Muscle layer of duodenum (tissue), 2 donors: ENCODE results near the gene SLC35B1.
"Not testable (repeated sequence)": the region's sequence is repeated elsewhere in the genome, so short reads cannot be mapped to it uniquely, and the experiment has no call there.

Experiments
- H3K27ac ChIP-seq: one replicate; pipeline ENCODE4 v1.7.0; 2013; ENCODE audit warnings: mild to moderate bottlenecking, low read length
- H3K27me3 ChIP-seq: one replicate; pipeline ENCODE4 v1.7.0; 2013; ENCODE audit warnings: low read depth, mild to moderate bottlenecking, control low read depth, low read length
- H3K36me3 ChIP-seq, 2 donors: one replicate each; pipeline ENCODE4 v1.7.0; 2013; ENCODE audit warnings: low read length in 2 of 2, control low read depth in 1 of 2, mild to moderate bottlenecking in 1 of 2; ENCODE audit not compliant: insufficient read depth in 2 of 2, control insufficient read depth in 1 of 2
- H3K4me1 ChIP-seq, 2 donors: one replicate each; pipeline ENCODE4 v1.7.0; 2013; ENCODE audit warnings: low read length in 2 of 2, mild to moderate bottlenecking in 2 of 2, control low read depth in 1 of 2, moderate library complexity in 1 of 2; ENCODE audit not compliant: insufficient read depth in 2 of 2, control insufficient read depth in 1 of 2
- H3K4me3 ChIP-seq, 2 donors: one replicate each; pipeline ENCODE4 v1.7.0; 2013; ENCODE audit warnings: low read length in 2 of 2, low read depth in 1 of 2, mild to moderate bottlenecking in 1 of 2
- H3K9me3 ChIP-seq, 2 donors: one replicate each; pipeline ENCODE4 v1.7.0; 2013; ENCODE audit warnings: low read length in 2 of 2, control low read depth in 1 of 2, mild to moderate bottlenecking in 1 of 2; ENCODE audit not compliant: control insufficient read depth in 1 of 2
- donor health status: healthy.

The SLC35B1 gene

DNA sequence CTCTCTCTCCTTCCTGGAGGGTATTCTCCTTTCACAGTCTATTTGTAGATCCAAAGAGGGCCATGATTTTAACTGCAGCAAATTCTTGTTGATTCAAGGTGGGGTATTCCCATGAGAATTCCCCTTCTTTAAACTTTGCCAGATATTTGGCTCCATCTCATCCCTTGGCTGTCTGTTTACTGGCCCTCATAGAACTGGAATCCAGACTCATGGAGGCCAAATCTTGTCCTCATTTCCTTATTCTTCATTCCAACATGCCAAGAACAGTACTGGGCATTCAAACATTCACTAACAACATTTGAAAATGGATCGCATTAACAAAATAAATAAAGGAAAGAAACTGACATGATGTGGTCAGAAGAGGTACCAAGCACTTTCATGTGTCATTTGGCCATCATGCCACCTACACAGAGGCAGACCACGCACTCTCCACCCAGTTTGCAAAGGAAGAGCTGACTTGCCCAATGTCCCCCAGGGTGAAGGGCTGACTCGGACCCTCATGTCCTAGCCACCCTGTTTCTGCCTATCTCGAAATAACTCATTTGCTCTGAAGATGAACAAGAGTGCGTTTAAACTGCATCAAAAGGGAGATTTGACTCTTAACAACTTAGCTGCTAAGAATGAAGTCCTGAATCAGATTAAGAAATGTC, 23.1 kb upstream of the SLC35B1 start:
- Histone ChIP-seq H3K9me3 (no peaks in the 10 kb centered on the region), H3K27me3 (no peaks in the 10 kb centered on the region), H3K4me3 (no peak overlapping the region), H3K4me1 (peaks cover 16 to 48% of the 10 kb centered on the region in 2 donors), H3K27ac (peak overlapping the region; percentile 81), H3K36me3 (no peaks in the 10 kb centered on the region)

DNA sequence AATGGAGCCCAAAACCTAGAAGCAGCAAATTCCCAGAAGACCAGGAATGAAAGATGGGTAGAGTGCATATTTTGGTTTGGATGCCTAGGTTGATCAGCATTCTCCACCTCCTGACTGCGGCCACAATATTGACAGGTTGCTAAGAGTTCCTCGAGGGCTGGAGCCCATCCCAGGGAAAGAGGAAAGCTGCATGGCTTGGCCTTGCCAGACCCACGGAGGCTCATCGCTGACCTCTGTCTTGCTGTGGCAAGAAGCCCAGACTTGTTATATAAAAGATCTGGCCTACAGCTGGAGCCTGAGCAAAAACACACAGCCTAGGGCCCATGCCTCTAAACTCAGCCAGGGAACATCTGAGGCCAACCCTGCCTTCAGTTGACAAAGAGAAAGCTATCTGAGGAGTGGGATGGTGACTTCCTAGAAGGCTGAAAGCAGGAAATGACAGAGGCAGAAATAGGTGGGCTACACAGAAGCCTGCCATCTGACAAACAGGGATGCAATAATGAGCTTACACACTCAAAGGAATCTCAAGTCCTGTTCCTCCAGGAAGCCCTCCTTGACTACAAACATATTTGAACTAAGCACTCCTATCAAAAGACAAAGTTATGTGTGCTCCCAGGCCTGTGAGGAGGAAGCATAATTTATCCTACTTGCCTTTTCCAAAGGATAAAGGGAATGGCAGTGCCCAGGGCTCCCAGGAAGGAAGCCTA, 22.5 kb upstream of the SLC35B1 start:
- Histone ChIP-seq H3K36me3 (peaks cover 0 to 4% of the 10 kb centered on the region in 2 donors), H3K27ac (peak overlapping the region; percentile 81), H3K27me3 (no peaks in the 10 kb centered on the region), H3K4me3 (no peak overlapping the region), H3K4me1 (peaks cover 16 to 55% of the 10 kb centered on the region in 2 donors), H3K9me3 (no peaks in the 10 kb centered on the region)

DNA sequence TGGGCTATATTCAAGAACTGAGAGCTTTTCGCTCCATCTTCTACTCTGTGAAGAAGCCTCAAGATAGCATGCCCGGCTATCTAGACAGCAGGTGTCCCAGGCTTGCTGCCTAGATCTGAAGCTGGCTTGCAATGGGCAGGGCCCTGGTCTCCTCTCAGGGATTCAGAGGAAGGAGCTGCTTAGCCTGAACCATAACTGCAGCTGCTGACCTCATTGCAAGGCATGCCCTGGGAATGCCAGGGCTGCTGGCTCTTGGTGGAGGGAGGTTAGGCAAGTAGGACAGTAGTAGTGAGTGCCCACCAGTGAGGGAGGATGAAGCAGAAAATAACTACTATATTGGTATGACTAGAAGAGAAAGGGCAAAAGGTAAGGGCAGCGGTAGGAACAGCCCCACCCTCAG, 21.3 kb upstream of the SLC35B1 start:
- Histone ChIP-seq H3K27ac (no peak overlapping the region), H3K9me3 (no peaks in the 10 kb centered on the region), H3K27me3 (no peaks in the 10 kb centered on the region), H3K4me3 (no peak overlapping the region), H3K4me1 (peaks cover 17 to 66% of the 10 kb centered on the region in 2 donors), H3K36me3 (peaks cover 0 to 5% of the 10 kb centered on the region in 2 donors)

- H3K4me3 ChIP-seq, result no peak overlapping the region
- no peaks in the 10 kb centered on the region for H3K9me3 ChIP-seq
- peaks cover 0 to 5% of the 10 kb centered on the region in 2 donors for H3K36me3 ChIP-seq
- peaks cover 23 to 72% of the 10 kb centered on the region in 2 donors for H3K4me1 ChIP-seq
- no peaks in the 10 kb centered on the region for H3K27me3 ChIP-seq
- H3K27ac ChIP-seq, result no peak overlapping the region
Measured at GRCh38 chr17:49728425-49728824, 20.7 kb upstream of the SLC35B1 start.

GRCh38 chr17:49727380-49727779, 19.6 kb upstream of the SLC35B1 start:
- no peaks in the 10 kb centered on the region for H3K27me3 ChIP-seq
- peaks cover 0 to 5% of the 10 kb centered on the region in 2 donors for H3K36me3 ChIP-seq
- H3K9me3 ChIP-seq, result no peaks in the 10 kb centered on the region
- H3K27ac ChIP-seq, result no peak overlapping the region
- H3K4me3 ChIP-seq, result no peak overlapping the region
- peaks cover 23 to 83% of the 10 kb centered on the region in 2 donors for H3K4me1 ChIP-seq

GRCh38 chr17:49725452-49726130, 17.8 kb upstream of the SLC35B1 start:
- H3K36me3 ChIP-seq, result peaks cover 0 to 10% of the 10 kb centered on the region in 2 donors
- H3K4me1 ChIP-seq, result peaks cover 27 to 76% of the 10 kb centered on the region in 2 donors
- H3K27me3 ChIP-seq, result no peaks in the 10 kb centered on the region
- H3K9me3 ChIP-seq, result no peaks in the 10 kb centered on the region
- H3K4me3 ChIP-seq, result no peak overlapping the region
- H3K27ac ChIP-seq, result no peak overlapping the region

DNA sequence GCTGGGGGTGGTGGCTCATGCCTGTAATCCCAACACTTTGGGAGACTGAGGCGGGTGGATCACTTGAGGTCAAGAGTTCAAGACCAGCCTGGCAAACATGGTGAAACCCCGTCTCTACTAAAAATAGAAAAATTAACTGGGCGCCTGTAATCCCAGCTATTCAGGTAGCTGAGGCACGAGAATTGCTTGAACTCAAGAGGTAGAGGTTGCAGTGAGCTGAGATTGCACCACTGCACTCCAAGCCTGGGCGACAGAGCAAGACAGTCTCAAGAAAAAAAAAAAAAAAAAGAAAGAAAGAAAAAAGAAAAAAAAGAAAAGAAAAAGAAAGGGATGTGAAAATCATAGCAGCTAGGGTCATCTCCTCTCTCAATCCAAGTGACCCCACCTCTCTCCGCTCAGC, 16.8 kb upstream of the SLC35B1 start:
- H3K4me3 ChIP-seq, H3K27ac ChIP-seq, H3K9me3 ChIP-seq, H3K27me3 ChIP-seq: not testable (repeated sequence)
- H3K4me1 ChIP-seq, result peaks cover 23 to 66% of the 10 kb centered on the region in 2 donors
- peaks cover 10 to 18% of the 10 kb centered on the region in 2 donors for H3K36me3 ChIP-seq

- Histone ChIP-seq H3K4me3 (peak overlapping the region in 1 of 2 donors; percentile 27), H3K9me3 (no peaks in the 10 kb centered on the region), H3K36me3 (peaks cover 12 to 27% of the 10 kb centered on the region in 2 donors), H3K27ac (peak overlapping the region; percentile 56), H3K27me3 (no peaks in the 10 kb centered on the region), H3K4me1 (peaks cover 20 to 54% of the 10 kb centered on the region in 2 donors)
Measured at GRCh38 chr17:49723423-49723822, 15.7 kb upstream of the SLC35B1 start.

GRCh38 chr17:49722066-49722465, 14.3 kb upstream of the SLC35B1 start:
- H3K4me1 ChIP-seq, result peaks cover 12 to 41% of the 10 kb centered on the region in 2 donors
- no peak overlapping the region for H3K27ac ChIP-seq
- H3K4me3 ChIP-seq, result no peak overlapping the region
- no peaks in the 10 kb centered on the region for H3K27me3 ChIP-seq
- H3K36me3 ChIP-seq, result peaks cover 23 to 40% of the 10 kb centered on the region in 2 donors
- H3K9me3 ChIP-seq, result no peaks in the 10 kb centered on the region

DNA sequence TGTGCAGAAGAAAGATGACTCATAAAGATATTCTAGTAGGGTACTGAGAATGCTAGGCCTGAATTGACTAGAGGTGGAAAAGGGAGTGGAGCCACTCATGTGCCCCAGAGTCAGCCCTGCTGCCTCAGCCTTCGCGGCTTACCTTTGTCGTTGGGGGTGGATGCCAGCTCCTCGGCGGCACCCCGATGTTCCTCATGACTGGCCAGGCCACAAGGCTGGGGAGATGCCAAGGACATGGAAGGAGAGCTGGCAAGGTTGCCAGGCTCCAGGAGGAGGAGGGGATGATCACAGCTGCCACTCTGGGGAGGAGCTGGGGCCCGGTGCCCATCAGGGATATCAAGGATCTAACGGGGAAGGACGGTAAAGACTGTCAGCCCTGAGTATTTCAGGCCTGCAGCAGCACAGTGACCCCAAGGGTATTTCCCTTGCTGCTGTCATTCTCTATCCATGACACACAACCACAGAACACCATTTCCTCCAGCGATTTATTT, 9.7 kb upstream of the SLC35B1 start:
- no peak overlapping the region for H3K4me3 ChIP-seq
- peaks cover 4 to 5% of the 10 kb centered on the region in 2 donors for H3K4me1 ChIP-seq
- H3K9me3 ChIP-seq, result no peaks in the 10 kb centered on the region
- H3K27ac ChIP-seq, result no peak overlapping the region
- no peaks in the 10 kb centered on the region for H3K27me3 ChIP-seq
- H3K36me3 ChIP-seq, result peaks cover 36 to 76% of the 10 kb centered on the region in 2 donors

DNA sequence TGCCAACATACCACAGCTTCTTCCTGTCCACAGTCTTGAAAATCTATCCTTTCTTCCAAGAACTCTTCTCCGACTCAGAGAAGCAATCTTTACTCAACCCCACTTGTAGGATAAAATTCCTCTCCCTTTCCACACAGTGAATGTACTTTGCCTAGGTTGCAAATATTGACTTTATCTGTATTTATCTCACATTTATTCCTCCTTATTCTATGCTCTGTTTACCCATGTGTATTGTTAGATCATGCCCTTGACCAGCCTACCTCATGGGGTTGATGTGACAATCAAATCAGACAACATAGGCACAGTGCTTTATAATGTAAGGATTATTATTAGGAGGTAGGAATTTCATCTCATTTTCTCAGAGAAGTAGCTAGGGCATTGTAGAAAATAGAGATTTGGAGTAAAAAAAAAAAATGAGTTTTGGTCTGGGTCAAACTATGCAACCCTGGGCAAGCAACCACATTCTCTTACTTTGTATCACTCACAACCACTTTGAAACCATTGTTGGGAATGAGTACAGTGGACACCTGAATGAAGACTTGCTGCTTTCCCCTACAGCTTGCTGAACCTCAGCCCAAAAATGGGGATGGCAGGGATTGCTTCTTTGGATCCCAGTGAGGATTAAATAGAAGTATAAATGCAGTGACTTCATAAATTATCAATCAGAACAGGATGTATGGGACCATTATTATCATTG, 9.1 kb upstream of the SLC35B1 start:
- peaks cover 36 to 82% of the 10 kb centered on the region in 2 donors for H3K36me3 ChIP-seq
- no peaks in the 10 kb centered on the region for H3K27me3 ChIP-seq
- no peaks in the 10 kb centered on the region for H3K9me3 ChIP-seq
- no peak overlapping the region for H3K27ac ChIP-seq
- H3K4me1 ChIP-seq, result no peaks in the 10 kb centered on the region
- H3K4me3 ChIP-seq, result no peak overlapping the region
